K562 (cell line): ENCODE measurements around the gene ADPRHL1. TPM values are rescaled to one million over a fixed set of nuclear protein-coding genes. Genes with fewer than 3 reads are reported as not detected.

Experiments used
- ARHGAP35 ChIP-seq: fragments of 450-650 bp; IDR thresholded peaks from 2 replicates; pipeline ENCODE4 v1.6.1; 2018; ENCODE audit not compliant: partially characterized antibody
- CBFA2T2 ChIP-seq: fragments of 450-650 bp; conservative IDR thresholded peaks from 2 replicates; pipeline ENCODE4 v1.6.1; 2017; ENCODE audit warnings: mild to moderate bottlenecking
- CBX2 ChIP-seq: fragments of 200-600 bp; sonication (generic); IDR thresholded peaks from one replicate; pipeline ENCODE4 v1.6.1; 2012; ENCODE audit warnings: mild to moderate bottlenecking, low read length, inconsistent platforms; ENCODE audit not compliant: insufficient read depth, poor library complexity, severe bottlenecking
- CC2D1A ChIP-seq: fragments of 450-650 bp; IDR thresholded peaks from 2 replicates; pipeline ENCODE4 v1.6.1; 2017; ENCODE audit warnings: mild to moderate bottlenecking
- HNRNPLL ChIP-seq: fragments of 200-400 bp; formaldehyde crosslinking; IDR thresholded peaks from 2 replicates; pipeline ENCODE4 v1.6.1; 2017; ENCODE audit warnings: low read length, low read depth, mild to moderate bottlenecking; ENCODE audit not compliant: poor library complexity, severe bottlenecking
- HSF4 ChIP-seq: fragments of 250-450 bp; sonication (Bioruptor Pico); IDR thresholded peaks from 2 replicates; pipeline ENCODE4 v2.1.2; 2022; ENCODE audit warnings: mild to moderate bottlenecking, moderate library complexity, borderline replicate concordance
- NCOR1 ChIP-seq: fragments of 450-650 bp; IDR thresholded peaks from 2 replicates; pipeline ENCODE4 v1.6.1; 2016; ENCODE audit warnings: mild to moderate bottlenecking, moderate library complexity
- SMAD2 ChIP-seq: fragments of 150-350 bp; IDR thresholded peaks from 2 replicates; pipeline ENCODE4 v1.6.1; 2014; ENCODE audit warnings: low read depth, mild to moderate bottlenecking, low read length
- SRSF7 ChIP-seq: fragments of 200-400 bp; formaldehyde crosslinking; optimal IDR thresholded peaks from 2 replicates; pipeline ENCODE3; 2017; ENCODE audit warnings: mild to moderate bottlenecking, low read depth, low read length
- TAF7 ChIP-seq: fragments of 450-650 bp; IDR thresholded peaks from 2 replicates; pipeline ENCODE4 v1.6.1; 2016; ENCODE audit warnings: missing genetic modification characterization, missing compliant biosample characterization
- TOE1 ChIP-seq, 2 experiments: fragments of 450-650 bp in 1 of 2; sonication (generic) in 1 of 2; formaldehyde crosslinking in 1 of 2; IDR thresholded peaks; 2 replicates each; pipeline versions ENCODE4 v1.7.1 to v1.8.0; 2016 to 2022; ENCODE audit warnings: borderline replicate concordance in 2 of 2, mild to moderate bottlenecking in 2 of 2, antibody characterized with exemption in 1 of 2, inconsistent platforms in 1 of 2, low read depth in 1 of 2, missing genetic modification reagents in 1 of 2, moderate library complexity in 1 of 2
- ZFP36 ChIP-seq: fragments of 150-350 bp; IDR thresholded peaks from 2 replicates; pipeline ENCODE4 v1.6.1; 2018; ENCODE audit warnings: low read length, low read depth; ENCODE audit not compliant: partially characterized antibody
- ZKSCAN8 ChIP-seq: fragments of 200-800 bp; sonication (Bioruptor generic); IDR thresholded peaks from 2 replicates; pipeline ENCODE4 v1.6.1; 2016; ENCODE audit warnings: missing genetic modification characterization, missing compliant biosample characterization
- ZNF311 ChIP-seq: fragments of 250-450 bp; sonication (Bioruptor Pico); IDR thresholded peaks from 2 replicates; pipeline ENCODE4 v1.4.0; 2020; ENCODE audit warnings: mild to moderate bottlenecking, moderate library complexity
- ZNF696 ChIP-seq: fragments of 250-450 bp; sonication (Bioruptor Pico); conservative IDR thresholded peaks from 2 replicates; pipeline ENCODE4 v1.4.0; 2020; ENCODE audit warnings: mild to moderate bottlenecking, moderate library complexity
- polyA plus RNA-seq, 8 experiments: library from polyadenylated mRNA; depleted of rRNA in 4 of 8; stranded (reverse) in 5 of 8; unstranded in 3 of 8; fragments of >200 nt; fragmentation: Nextera tagmentation in 2 of 8; fragmentation: Illumina TruSeq in 1 of 8; extraction: Ambion mirVana in 2 of 8; extraction: Trizol in 1 of 8; gene quantifications; 2 replicates each; pipeline versions ENCODE4 v1.2.1 to v1.2.3, GENCODE V29; 2011 to 2014; ENCODE audit warnings: inconsistent platforms in 1 of 8, missing spikeins in 1 of 8
- total RNA-seq, 7 experiments: library from RNA; depleted of rRNA in 6 of 7; stranded (reverse); fragments of >200 nt in 6 of 7; fragmentation: Illumina TruSeq in 2 of 7; extraction: Trizol in 2 of 7; gene quantifications; 2 replicates each; pipeline versions ENCODE4 v1.2.1 to v1.2.3, GENCODE V29; 2011 to 2021; ENCODE audit warnings: low replicate concordance in 1 of 7
- TF ChIP-seq, protein P1 (sequence below): fragments of 250-450 bp; sonication (Bioruptor Pico); IDR thresholded peaks from 2 replicates; pipeline ENCODE4 v1.4.0; 2020; ENCODE audit warnings: mild to moderate bottlenecking, moderate library complexity
- TF ChIP-seq, protein P2 (sequence below): fragments of 450-650 bp; IDR thresholded peaks from 2 replicates; pipeline ENCODE4 v1.7.0; 2016; ENCODE audit warnings: borderline replicate concordance
- TF ChIP-seq, protein P3 (sequence below): IDR thresholded peaks from 3 replicates; pipeline ENCODE4 v1.6.1; 2011; ENCODE audit warnings: borderline replicate concordance, mild to moderate bottlenecking, moderate library complexity; ENCODE audit not compliant: insufficient read length; ENCODE audit errors: extremely low read depth
- TF ChIP-seq, protein P4 (sequence below): IDR thresholded peaks from 2 replicates; pipeline ENCODE4 v1.6.1; 2016; ENCODE audit warnings: missing genetic modification characterization, missing compliant biosample characterization

ADPRHL1 gene
- total and polyA plus RNA-seq, 9 of the 15 experiments (the other 6 are each of a cell fraction or from before 2014, with no cell fraction given) = 0.06 to 0.76 (median 0.37) TPM; not detected in 1

DNA sequence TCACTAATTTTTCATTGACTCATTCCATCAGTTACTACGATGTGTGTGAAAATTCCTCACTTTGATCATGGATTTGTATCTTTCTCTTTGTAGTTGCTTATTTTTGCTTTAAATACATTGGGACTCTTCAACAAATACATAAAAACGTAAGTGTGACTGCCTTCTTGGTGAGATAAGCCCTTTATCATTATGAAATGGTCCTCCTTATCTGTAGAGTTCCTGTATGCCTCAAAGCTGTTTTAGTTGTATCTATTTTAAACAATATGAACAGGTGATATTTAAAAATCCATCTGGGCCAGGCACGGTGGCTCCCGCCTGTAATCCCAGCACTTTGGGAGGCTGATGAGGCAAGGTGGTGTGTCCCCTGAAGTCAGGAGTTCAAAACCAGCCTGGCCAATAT lies 25.9 kb upstream of the ADPRHL1 start (continued):
- no peak for TF ChIP-seq CC2D1A
- no peak for TF ChIP-seq HSF4 (CRISPR knock-in tag)
- TF ChIP-seq, protein P1, sequence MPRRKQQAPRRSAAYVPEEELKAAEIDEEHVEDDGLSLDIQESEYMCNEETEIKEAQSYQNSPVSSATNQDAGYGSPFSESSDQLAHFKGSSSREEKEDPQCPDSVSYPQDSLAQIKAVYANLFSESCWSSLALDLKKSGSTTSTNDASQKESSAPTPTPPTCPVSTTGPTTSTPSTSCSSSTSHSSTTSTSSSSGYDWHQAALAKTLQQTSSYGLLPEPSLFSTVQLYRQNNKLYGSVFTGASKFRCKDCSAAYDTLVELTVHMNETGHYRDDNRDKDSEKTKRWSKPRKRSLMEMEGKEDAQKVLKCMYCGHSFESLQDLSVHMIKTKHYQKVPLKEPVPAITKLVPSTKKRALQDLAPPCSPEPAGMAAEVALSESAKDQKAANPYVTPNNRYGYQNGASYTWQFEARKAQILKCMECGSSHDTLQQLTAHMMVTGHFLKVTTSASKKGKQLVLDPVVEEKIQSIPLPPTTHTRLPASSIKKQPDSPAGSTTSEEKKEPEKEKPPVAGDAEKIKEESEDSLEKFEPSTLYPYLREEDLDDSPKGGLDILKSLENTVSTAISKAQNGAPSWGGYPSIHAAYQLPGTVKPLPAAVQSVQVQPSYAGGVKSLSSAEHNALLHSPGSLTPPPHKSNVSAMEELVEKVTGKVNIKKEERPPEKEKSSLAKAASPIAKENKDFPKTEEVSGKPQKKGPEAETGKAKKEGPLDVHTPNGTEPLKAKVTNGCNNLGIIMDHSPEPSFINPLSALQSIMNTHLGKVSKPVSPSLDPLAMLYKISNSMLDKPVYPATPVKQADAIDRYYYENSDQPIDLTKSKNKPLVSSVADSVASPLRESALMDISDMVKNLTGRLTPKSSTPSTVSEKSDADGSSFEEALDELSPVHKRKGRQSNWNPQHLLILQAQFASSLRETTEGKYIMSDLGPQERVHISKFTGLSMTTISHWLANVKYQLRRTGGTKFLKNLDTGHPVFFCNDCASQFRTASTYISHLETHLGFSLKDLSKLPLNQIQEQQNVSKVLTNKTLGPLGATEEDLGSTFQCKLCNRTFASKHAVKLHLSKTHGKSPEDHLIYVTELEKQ (CRISPR knock-in tag) = no peak
- TF ChIP-seq, protein P2, sequence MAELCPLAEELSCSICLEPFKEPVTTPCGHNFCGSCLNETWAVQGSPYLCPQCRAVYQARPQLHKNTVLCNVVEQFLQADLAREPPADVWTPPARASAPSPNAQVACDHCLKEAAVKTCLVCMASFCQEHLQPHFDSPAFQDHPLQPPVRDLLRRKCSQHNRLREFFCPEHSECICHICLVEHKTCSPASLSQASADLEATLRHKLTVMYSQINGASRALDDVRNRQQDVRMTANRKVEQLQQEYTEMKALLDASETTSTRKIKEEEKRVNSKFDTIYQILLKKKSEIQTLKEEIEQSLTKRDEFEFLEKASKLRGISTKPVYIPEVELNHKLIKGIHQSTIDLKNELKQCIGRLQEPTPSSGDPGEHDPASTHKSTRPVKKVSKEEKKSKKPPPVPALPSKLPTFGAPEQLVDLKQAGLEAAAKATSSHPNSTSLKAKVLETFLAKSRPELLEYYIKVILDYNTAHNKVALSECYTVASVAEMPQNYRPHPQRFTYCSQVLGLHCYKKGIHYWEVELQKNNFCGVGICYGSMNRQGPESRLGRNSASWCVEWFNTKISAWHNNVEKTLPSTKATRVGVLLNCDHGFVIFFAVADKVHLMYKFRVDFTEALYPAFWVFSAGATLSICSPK = no peak
- TF ChIP-seq, protein P3, sequence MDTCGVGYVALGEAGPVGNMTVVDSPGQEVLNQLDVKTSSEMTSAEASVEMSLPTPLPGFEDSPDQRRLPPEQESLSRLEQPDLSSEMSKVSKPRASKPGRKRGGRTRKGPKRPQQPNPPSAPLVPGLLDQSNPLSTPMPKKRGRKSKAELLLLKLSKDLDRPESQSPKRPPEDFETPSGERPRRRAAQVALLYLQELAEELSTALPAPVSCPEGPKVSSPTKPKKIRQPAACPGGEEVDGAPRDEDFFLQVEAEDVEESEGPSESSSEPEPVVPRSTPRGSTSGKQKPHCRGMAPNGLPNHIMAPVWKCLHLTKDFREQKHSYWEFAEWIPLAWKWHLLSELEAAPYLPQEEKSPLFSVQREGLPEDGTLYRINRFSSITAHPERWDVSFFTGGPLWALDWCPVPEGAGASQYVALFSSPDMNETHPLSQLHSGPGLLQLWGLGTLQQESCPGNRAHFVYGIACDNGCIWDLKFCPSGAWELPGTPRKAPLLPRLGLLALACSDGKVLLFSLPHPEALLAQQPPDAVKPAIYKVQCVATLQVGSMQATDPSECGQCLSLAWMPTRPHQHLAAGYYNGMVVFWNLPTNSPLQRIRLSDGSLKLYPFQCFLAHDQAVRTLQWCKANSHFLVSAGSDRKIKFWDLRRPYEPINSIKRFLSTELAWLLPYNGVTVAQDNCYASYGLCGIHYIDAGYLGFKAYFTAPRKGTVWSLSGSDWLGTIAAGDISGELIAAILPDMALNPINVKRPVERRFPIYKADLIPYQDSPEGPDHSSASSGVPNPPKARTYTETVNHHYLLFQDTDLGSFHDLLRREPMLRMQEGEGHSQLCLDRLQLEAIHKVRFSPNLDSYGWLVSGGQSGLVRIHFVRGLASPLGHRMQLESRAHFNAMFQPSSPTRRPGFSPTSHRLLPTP = no peak
- TF ChIP-seq SRSF7 = no peak
- no peak for TF ChIP-seq CBX2
- peak; percentile 42; the same call in 1 of the 2 replicates for TF ChIP-seq CBFA2T2
- TF ChIP-seq ARHGAP35 = no peak
- no peak for TF ChIP-seq ZFP36
- TF ChIP-seq ZNF696 = no peak
- TF ChIP-seq ZKSCAN8 (CRISPR knock-in tag) = no peak
- no peak for TF ChIP-seq TAF7 (tag)
- TF ChIP-seq SMAD2 = no peak
- TF ChIP-seq TOE1 (IDR thresholded peaks at IDR 0.05; ENCODE audit: borderline replicate concordance) = no peak
- no peak for TF ChIP-seq TOE1 (CRISPR knock-in tag; IDR thresholded peaks at IDR 0.05; ENCODE audit: borderline replicate concordance, low read depth)
- TF ChIP-seq NCOR1 = peak; percentile 15; the same call in 1 of the 2 replicates
- TF ChIP-seq, protein P4, sequence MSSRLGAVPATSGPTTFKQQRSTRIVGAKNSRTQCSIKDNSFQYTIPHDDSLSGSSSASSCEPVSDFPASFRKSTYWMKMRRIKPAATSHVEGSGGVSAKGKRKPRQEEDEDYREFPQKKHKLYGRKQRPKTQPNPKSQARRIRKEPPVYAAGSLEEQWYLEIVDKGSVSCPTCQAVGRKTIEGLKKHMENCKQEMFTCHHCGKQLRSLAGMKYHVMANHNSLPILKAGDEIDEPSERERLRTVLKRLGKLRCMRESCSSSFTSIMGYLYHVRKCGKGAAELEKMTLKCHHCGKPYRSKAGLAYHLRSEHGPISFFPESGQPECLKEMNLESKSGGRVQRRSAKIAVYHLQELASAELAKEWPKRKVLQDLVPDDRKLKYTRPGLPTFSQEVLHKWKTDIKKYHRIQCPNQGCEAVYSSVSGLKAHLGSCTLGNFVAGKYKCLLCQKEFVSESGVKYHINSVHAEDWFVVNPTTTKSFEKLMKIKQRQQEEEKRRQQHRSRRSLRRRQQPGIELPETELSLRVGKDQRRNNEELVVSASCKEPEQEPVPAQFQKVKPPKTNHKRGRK (tag) = no peak
- no peak for TF ChIP-seq HNRNPLL
- no peak for TF ChIP-seq ZNF311
